Uterus (tissue), 4 donors: Measurements from ENCODE around the gene SAMD7. TPM values are rescaled to one million over a fixed set of nuclear protein-coding genes. Genes with fewer than 3 reads are reported as not detected.

ENCODE experiments used
- DNase-seq, 2 donors: peaks; one replicate each; pipeline ENCODE4 v3.0.0-alpha.2; 2019 to 2020
- H3K27ac ChIP-seq, 2 donors: fragments of 200-600 bp; sonication (generic); 1 replicate in 1 of 2; 2 replicates in 1 of 2; pipeline ENCODE4 v1.5.1; 2016 to 2018
- H3K27me3 ChIP-seq, 2 donors: fragments of 200-600 bp; sonication (generic); one replicate each; pipeline ENCODE4 v1.5.1; 2018 to 2019; ENCODE audit warnings: control low read depth in 1 of 2
- H3K36me3 ChIP-seq, 2 donors: fragments of 200-600 bp; sonication (generic); one replicate each; pipeline ENCODE4 v1.5.1; 2019; ENCODE audit warnings: control low read depth in 1 of 2
- H3K4me1 ChIP-seq, 2 donors: fragments of 200-600 bp; sonication (generic); one replicate each; pipeline ENCODE4 v1.5.1; 2018 to 2019; ENCODE audit warnings: control low read depth in 1 of 2
- H3K4me3 ChIP-seq, 2 donors: fragments of 200-600 bp; sonication (generic); 1 replicate in 1 of 2; 2 replicates in 1 of 2; pipeline ENCODE4 v1.5.1; 2018 to 2019; ENCODE audit warnings: mild to moderate bottlenecking in 1 of 2
- H3K9me3 ChIP-seq, 2 donors: fragments of 200-600 bp; sonication (generic); one replicate each; pipeline ENCODE4 v1.5.1; 2019; ENCODE audit warnings: control low read depth in 1 of 2
- POLR2A ChIP-seq, 2 donors: fragments of 450-650 bp; IDR thresholded peaks; one replicate each; pipeline ENCODE4 v1.6.1; 2016; ENCODE audit warnings: antibody characterized with exemption in 2 of 2, mild to moderate bottlenecking in 1 of 2, moderate library complexity in 1 of 2
- intact Hi-C: fragments of 100-400 bp; cut with DNase I; formaldehyde crosslinking; loops from one replicate; pipeline ENCODE4 v1.15.1; 2023; ENCODE audit warnings: low total_unique reads
- total RNA-seq, 4 donors: library from RNA; depleted of rRNA in 3 of 4; stranded (reverse); fragments of >200 nt in 3 of 4; gene quantifications; one replicate each; pipeline versions ENCODE4 v1.1.0 to v1.2.4, GENCODE V29; 2014 to 2023
- TF ChIP-seq, protein P1 (sequence below), 4 experiments: fragments of 200-600 bp in 2 of 4; fragments of 450-650 bp in 2 of 4; sonication (generic) in 2 of 4; IDR thresholded peaks; one replicate each; pipeline ENCODE4 v1.5.1; 2016 to 2019; ENCODE audit warnings: antibody characterized with exemption in 4 of 4, mild to moderate bottlenecking in 2 of 4, moderate library complexity in 1 of 4
- donor health status: DM: yes; HTN: yes; CAD: no.

The SAMD7 gene
- total RNA-seq, 4 donors from 2014 or later = not detected

- H3K4me3 ChIP-seq = no peak overlapping the region
- H3K36me3 ChIP-seq = no peaks in the 10 kb centered on the region
- intact Hi-C loops = no loop called here
- DNase-seq = no peak
- no peak overlapping the region for H3K27ac ChIP-seq
- no peaks in the 10 kb centered on the region for H3K9me3 ChIP-seq
- no peaks in the 10 kb centered on the region for H3K4me1 ChIP-seq
- TF ChIP-seq, protein P1, sequence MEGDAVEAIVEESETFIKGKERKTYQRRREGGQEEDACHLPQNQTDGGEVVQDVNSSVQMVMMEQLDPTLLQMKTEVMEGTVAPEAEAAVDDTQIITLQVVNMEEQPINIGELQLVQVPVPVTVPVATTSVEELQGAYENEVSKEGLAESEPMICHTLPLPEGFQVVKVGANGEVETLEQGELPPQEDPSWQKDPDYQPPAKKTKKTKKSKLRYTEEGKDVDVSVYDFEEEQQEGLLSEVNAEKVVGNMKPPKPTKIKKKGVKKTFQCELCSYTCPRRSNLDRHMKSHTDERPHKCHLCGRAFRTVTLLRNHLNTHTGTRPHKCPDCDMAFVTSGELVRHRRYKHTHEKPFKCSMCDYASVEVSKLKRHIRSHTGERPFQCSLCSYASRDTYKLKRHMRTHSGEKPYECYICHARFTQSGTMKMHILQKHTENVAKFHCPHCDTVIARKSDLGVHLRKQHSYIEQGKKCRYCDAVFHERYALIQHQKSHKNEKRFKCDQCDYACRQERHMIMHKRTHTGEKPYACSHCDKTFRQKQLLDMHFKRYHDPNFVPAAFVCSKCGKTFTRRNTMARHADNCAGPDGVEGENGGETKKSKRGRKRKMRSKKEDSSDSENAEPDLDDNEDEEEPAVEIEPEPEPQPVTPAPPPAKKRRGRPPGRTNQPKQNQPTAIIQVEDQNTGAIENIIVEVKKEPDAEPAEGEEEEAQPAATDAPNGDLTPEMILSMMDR (IDR thresholded peaks at IDR 0.05) = no peak
- TF ChIP-seq POLR2A (IDR thresholded peaks at IDR 0.05) = no peak
- H3K27me3 ChIP-seq = peaks cover 0 to 4% of the 10 kb centered on the region in 2 donors
These were observed 3.9 kb upstream of the SAMD7 start for GRCh38 chr3:169907476-169907875.

- intact Hi-C loops = no loop called here
- H3K27ac ChIP-seq = no peak overlapping the region
- TF ChIP-seq, protein P1 (IDR thresholded peaks at IDR 0.05) = no peak
- TF ChIP-seq POLR2A (IDR thresholded peaks at IDR 0.05) = no peak
These were observed 3.4 kb upstream of the SAMD7 start for GRCh38 chr3:169907944-169908343.

DNA sequence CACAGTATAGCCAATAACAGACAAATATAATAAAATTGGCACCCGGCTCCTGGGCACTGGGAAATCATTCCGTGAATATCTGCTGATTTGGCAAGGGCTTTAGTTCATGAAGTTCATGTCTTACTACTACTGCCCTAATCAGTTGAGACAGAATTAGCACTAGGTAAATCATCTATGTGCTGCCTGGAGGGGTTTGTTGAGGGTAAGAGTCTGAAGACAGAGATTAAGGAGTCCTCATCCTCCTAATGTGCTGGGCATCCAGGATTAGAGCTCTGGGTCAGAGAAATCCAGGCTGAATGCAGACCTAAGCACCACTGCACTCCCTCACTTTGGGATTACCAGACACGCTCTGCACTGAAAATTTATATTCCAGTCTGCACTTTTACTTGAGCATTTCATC is 2.0 kb downstream of the SAMD7 start:
- no peak for DNase-seq
- Histone ChIP-seq H3K4me3 (no peak overlapping the region), H3K36me3 (no peaks in the 10 kb centered on the region), H3K4me1 (no peaks in the 10 kb centered on the region), H3K9me3 (no peaks in the 10 kb centered on the region), H3K27ac (no peak overlapping the region), H3K27me3 (no peaks in the 10 kb centered on the region)
- intact Hi-C loops = no loop called here
- TF ChIP-seq POLR2A (IDR thresholded peaks at IDR 0.05) = no peak
- TF ChIP-seq, protein P1 (IDR thresholded peaks at IDR 0.05) = no peak

More at GRCh38 chr3:169907944-169908343, 3.4 kb upstream of the SAMD7 start:
- Histone ChIP-seq H3K36me3 (no peaks in the 10 kb centered on the region), H3K4me3 (no peak overlapping the region), H3K4me1 (no peaks in the 10 kb centered on the region), H3K27me3 (peaks cover 0 to 4% of the 10 kb centered on the region in 2 donors), H3K9me3 (no peaks in the 10 kb centered on the region)
- DNase-seq = no peak

DNA sequence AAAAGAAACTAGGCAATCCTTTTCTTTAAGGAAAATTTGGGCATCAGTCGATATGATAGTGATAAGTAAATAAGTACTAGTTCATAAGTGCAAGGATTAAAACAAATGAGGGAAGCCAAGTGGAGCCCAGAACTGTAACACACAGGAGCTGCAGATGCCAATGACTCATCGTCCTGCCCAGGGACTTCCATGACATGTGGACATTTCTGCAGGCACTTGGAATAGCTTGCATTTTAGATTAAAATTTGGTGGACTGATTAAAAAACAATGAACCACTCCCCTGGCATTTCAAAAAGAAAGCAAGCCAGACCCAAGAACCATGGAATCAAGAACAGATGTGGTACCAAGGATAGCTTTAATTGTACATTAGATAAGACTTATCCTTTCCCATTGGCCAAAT is 2.9 kb downstream of the SAMD7 start:
- intact Hi-C loops = no loop called here
- TF ChIP-seq POLR2A (IDR thresholded peaks at IDR 0.05) = no peak
- TF ChIP-seq, protein P1 (IDR thresholded peaks at IDR 0.05) = no peak
- Histone ChIP-seq H3K27ac (no peak overlapping the region), H3K27me3 (no peaks in the 10 kb centered on the region), H3K36me3 (no peaks in the 10 kb centered on the region), H3K4me3 (no peak overlapping the region), H3K4me1 (no peaks in the 10 kb centered on the region), H3K9me3 (no peaks in the 10 kb centered on the region)
- DNase-seq = no peak

GRCh38 chr3:169923189-169923588 is 11.8 kb downstream of the SAMD7 start:
- H3K4me3 ChIP-seq = no peak overlapping the region
- DNase-seq = peak; percentile 19 to 21
- H3K4me1 ChIP-seq = no peaks in the 10 kb centered on the region
- H3K9me3 ChIP-seq = no peaks in the 10 kb centered on the region
- TF ChIP-seq, protein P1 (IDR thresholded peaks at IDR 0.05) = no peak
- no peak for TF ChIP-seq POLR2A (IDR thresholded peaks at IDR 0.05)
- no peaks in the 10 kb centered on the region for H3K27me3 ChIP-seq
- no peaks in the 10 kb centered on the region for H3K36me3 ChIP-seq
- H3K27ac ChIP-seq = no peak overlapping the region
- intact Hi-C loops = no loop called here
